OCI-M2 (cell line): ENCODE measurements around the gene GPX3.

Experiments
- DNase-seq: peaks from one replicate; lab custom pipeline; 2025; ENCODE audit not compliant: unreplicated experiment; lab: John Stamatoyannopoulos, UW

The GPX3 gene

DNA sequence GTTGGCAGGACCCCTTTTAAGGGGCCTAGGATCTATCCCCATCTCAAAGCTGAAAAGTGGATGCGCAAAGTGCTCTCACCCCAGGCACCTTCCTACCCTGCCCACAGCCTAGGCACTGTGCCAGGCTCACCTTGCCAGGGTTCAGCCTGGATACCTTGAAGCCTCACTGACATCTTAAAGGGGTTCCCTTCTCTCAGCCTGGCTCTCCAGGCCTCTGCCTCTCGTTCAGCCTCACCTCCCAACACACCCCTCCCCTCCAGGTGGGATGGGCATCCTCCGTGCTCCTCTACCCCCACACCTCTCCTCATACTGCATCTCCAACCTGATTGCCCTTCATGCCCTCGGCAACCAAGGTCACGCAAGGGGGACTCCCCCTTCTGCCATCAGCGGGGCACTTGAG lies 34.9 kb downstream of the GPX3 start:
- DNase-seq: no peak

DNA sequence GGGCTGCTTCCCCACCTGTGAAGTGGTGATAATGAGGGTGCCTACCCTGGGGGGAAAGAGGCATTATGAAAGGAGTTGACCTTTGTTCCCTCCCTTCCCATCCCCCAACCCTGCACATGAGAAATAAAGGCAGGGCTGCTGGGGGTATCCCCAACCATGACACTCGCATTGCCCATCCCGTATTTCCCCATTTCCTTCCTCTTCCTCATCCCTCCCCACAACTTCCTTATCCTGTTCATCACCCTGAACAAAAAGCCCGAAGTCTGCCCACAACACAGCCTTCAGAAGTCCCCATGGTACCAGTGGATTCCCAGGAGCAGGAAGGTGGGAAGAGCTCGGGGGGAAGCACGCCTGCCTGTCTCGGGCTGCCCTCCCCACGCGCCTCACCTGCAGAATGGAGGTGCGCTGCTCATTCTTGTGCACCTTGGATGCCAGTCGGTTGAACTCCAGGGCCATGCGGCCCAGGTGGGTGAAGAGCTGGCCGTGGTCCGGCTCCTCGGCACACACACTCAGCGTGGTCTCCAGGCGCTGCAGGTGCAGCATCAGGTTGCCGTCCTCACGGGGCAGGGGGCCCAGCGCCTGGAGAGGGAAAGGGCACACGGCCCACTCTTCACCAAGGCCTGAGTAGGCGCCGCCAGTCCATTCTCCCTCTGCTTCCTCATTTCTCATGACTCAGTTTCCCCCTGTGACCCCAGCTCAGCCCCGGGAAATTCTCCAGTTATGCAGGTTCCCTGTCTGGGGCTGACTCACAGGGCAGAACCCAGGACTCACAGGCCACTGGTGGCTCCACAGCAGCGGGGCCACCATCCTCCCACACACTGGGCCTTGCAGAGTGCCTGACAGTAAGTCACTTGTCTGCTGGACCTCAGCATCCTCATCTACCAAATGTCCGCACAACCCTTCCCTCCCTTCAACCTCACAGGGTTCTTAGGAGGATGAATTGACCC lies 36.3 kb downstream of the GPX3 start:
- DNase-seq: no peak

DNA sequence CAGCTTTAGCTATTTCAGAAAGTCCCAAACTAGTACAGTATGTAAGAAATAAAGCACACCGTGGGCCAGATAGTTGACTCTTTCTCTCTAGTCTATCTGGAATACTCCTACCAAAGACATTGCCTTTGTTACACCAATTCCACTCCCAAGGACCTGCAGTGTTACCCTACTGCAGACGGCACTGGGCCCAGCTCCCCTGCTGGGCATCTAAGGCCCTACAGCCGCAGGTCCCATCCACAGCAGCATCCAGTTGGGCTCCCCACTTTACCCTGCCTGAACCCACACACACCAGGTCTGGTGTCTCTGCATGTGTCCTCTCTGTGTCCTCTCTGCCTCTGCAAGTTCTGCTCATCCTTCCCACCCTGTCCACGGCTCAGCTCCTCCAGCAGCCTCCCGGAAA lies 37.9 kb downstream of the GPX3 start:
- DNase-seq: no peak

DNA sequence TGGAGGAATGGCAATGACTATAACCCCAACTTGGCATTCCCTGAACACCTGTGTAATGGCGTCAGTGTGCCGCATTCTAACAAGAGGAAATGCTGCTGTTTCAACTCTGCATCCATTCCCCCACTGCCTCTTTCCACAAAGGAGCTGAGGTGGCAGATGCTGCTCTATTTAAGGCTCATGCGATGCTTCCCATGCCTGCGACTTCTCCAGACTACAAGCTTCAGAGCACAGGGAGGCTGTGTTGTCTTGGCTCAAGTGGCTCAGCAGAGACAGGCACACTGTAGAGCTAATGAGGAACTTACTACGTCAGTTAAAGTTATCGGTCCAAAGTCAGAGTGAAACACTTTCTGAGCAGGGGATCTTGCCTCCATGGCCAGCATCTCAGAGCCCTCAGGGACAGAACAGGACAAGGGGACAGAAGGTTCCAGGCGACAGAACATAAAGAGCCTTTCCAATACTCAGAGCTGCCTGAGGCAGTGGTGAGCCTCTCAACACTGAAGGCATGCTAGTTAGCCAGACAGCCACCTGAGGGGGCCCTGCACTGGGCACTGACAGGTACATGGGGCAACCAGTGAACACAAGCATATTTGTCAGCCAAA lies 38.6 kb downstream of the GPX3 start:
- DNase-seq: no peak

- no peak for DNase-seq
Observed at GRCh38 chr5:151060742-151061141, 40.4 kb downstream of the GPX3 start.

DNA sequence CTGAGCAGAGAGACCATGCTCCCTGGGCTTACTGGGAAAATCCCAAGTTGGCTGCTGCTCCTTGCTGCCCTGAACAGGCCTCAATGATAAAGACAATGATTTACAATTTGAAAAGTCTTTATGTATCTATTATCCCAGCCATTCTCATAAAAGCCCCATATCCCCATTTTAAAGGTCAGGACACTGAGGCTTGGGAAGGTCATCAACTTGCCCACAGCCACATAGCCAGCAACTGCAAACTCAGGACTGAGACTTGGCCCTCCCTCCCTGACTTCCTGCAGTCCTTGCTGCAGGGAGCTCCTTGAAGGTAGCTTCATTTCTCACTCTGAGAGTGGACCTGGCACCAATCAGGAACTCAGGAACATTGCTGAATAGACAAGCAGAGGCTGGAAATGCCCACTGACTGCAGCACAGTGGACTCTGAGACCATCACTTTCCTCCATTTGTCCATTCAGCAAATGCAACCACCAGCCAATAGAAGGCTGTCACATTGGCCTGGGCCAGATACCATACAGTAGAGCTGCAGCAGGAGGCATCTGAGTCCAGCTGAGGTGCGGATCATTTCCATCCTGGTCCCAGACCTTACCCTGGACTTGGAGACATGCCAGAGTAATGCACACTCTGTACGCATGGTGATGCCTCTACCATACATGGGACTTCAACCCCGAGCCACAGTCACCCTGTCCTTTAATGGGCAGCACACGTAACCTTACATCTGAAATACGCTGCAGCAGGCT lies 42.2 kb downstream of the GPX3 start:
- no peak for DNase-seq

- no peak for DNase-seq
Observed at GRCh38 chr5:151063142-151063989, 43.0 kb downstream of the GPX3 start.

- no peak for DNase-seq
Observed at GRCh38 chr5:151064916-151065499, 44.6 kb downstream of the GPX3 start.

GRCh38 chr5:151065609-151066008 lies 45.2 kb downstream of the GPX3 start:
- DNase-seq: no peak

DNA sequence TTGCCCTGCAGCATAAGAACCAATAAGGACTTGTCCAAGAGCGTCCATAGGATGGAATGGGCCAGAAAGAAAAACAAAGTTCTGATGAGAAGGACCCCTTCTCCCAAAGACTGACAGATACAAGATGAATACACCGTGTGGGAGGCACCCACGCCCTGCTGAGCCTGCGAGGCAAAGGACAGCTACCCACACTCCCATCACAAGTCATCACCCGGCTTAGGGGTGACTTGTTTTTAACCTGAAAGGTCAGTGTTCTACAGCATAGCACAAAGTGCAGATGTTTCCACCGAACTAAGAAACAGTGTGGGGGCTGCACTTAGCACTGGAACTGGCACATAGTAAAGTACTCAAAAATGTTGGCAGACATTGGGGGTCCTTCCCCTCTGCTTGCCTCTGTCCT lies 46.5 kb downstream of the GPX3 start:
- DNase-seq: no peak

DNA sequence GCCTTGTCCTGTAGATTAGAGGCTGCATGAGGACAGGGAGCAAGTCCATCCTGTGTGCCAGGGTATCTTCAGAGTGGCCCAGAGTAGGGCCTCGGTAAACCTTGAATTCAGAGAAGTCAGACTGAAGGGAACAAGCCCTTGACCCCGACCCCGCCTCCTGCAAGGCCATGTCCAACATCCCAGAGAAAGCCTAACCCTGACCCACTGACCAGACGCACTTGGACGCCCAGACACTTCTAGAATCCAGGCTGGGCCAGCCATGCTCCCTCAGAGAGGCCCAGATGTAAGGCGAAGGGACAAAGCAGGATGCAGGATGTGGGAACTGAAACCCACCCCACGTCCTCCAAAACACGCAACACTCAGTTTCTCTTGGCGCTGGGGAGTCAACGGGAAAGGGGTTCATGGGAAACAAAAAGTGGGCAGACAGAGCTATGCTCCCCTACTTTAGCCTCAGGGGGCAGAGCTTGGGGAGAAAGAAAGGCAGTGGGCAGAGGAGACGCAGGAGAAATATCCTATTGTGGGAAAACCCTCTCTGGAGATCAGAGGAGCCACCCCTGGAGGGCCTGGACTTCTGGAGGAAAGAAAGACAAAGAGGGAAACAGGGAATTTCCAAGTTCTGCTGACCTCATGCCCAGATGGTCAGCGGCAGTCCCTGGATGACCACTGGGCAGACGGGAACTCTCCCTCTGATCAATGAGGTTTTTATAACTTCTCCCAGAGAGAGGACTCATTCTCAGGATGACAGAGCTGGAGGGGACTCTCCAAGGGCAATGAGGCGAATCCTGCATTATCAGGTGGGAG lies 47.4 kb downstream of the GPX3 start:
- no peak for DNase-seq

DNA sequence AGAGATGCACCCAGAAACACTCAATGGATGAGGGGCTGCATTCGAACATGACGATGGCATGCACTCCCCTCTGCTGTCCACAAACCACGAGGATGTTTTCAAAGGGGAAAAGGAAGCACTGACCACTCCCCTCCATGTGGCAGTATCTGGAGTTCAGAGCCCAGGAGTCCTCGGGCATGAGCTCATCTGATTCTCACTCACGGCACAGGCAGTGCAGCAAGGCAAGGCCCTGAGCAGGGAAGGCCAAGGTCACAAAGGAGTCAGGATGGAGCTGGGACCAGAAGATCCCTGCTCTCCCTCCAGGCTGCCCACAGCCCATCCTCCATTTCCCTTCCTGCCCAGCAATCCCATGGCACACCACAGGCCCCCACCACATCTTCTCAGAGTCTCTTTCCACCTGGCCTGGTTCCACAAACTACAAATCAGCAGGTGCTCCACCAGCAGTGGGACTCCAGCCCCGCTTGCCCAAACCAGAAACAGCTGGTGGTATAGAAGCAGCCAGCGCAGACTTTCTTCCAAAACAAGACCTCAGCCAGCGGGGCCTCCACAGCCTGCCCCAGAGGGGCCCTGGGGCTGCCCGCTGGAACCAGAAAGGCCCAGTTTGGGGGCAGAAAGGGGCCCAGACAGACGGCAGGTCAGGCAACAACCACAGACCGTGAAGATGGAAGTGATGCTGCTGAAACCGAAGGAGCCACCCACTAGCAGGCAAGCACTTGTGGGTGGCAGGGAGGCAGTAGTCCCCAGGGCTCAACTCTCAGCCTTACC lies 48.2 kb downstream of the GPX3 start:
- no peak for DNase-seq

GRCh38 chr5:151070449-151070848 lies 50.1 kb downstream of the GPX3 start:
- DNase-seq: no peak

GRCh38 chr5:151071021-151071420 lies 50.6 kb downstream of the GPX3 start:
- DNase-seq: no peak

- DNase-seq: no peak
Observed at GRCh38 chr5:151071848-151072629, 51.6 kb downstream of the GPX3 start.

DNA sequence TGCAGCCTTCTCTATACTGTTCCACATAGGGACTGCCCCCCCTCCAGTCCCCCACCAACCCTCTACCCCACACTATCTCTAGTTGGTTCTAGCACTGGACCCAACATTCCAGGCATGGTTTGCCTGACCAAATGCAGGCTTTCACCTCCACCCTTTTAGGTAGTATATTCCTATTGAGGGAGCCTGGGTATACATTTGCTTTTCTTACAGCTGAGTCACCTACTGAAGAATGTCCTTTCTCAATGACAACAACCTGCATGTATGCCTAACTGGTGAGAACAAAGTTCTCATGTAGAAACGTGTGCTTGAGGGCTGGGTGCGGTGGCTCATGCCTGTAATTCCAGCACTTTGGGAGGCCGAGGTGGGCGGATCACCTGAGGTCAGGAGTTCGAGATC lies 52.2 kb downstream of the GPX3 start:
- DNase-seq: no peak

GRCh38 chr5:151073280-151073679 lies 52.9 kb downstream of the GPX3 start:
- DNase-seq: no peak

DNA sequence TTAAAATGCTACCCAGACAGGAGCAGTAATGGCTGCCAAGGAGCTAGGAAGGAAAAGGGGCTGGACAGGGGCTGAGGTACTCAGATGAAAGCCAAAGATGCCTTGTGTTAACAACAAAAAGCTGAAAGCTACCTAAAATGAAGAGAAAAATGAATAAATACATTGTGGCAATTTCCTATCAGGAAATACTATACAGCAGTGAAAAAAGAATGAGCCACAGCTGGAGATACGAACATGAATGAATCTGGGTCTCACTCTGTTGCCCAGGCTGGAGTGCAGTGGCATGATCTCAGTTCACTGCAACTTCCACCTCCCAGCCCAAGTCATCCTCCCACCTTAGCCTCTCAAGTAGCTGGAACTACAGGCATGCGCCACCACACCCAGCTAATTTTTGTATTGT lies 54.2 kb downstream of the GPX3 start:
- DNase-seq: no peak
